ENCODE measurements around the gene ARNT2.
"Not testable (repeated sequence)": the region's sequence is repeated elsewhere in the genome, so short reads cannot be mapped to it uniquely, and the experiment has no call there.

The ARNT2 gene

GRCh38 chr15:80379693-80380092, 24.5 kb upstream of the ARNT2 start:
- TF ChIP-seq CTCF (IDR thresholded peaks at IDR 0.05; ENCODE audit: low read depth, low read length, missing control alignments) = no peak
- DNase-seq (ENCODE audit: extremely low read depth, low read depth) = no peak
- no peak overlapping the region for H3K4me3 ChIP-seq (replicated peaks; ENCODE audit: low read depth, low read length)

GRCh38 chr15:80380154-80380553, 24.0 kb upstream of the ARNT2 start:
- DNase-seq (ENCODE audit: extremely low read depth, low read depth) = no peak
- TF ChIP-seq CTCF (IDR thresholded peaks at IDR 0.05; ENCODE audit: low read depth, low read length, missing control alignments) = no peak
- no peak overlapping the region for H3K4me3 ChIP-seq (replicated peaks; ENCODE audit: low read depth, low read length)

GRCh38 chr15:80382285-80382684, 21.9 kb upstream of the ARNT2 start:
- no peak for DNase-seq (ENCODE audit: extremely low read depth, low read depth)
- no peak overlapping the region for H3K4me3 ChIP-seq (replicated peaks; ENCODE audit: low read depth, low read length)
- no peak for TF ChIP-seq CTCF (IDR thresholded peaks at IDR 0.05; ENCODE audit: low read depth, low read length, missing control alignments)

- DNase-seq (ENCODE audit: extremely low read depth, low read depth) = peak; percentile 25
- H3K4me3 ChIP-seq (replicated peaks; ENCODE audit: low read depth, low read length) = no peak overlapping the region
- TF ChIP-seq CTCF (IDR thresholded peaks at IDR 0.05; ENCODE audit: low read depth, low read length, missing control alignments) = no peak
Observed at GRCh38 chr15:80384432-80384831, 19.8 kb upstream of the ARNT2 start.

GRCh38 chr15:80386151-80386550, 18.0 kb upstream of the ARNT2 start:
- TF ChIP-seq CTCF (IDR thresholded peaks at IDR 0.05; ENCODE audit: low read depth, low read length, missing control alignments) = no peak
- no peak overlapping the region for H3K4me3 ChIP-seq (replicated peaks; ENCODE audit: low read depth, low read length)
- DNase-seq (ENCODE audit: extremely low read depth, low read depth) = no peak

GRCh38 chr15:80388326-80388725, 15.9 kb upstream of the ARNT2 start:
- no peak for DNase-seq (ENCODE audit: extremely low read depth, low read depth)
- H3K4me3 ChIP-seq (replicated peaks; ENCODE audit: low read depth, low read length) = no peak overlapping the region
- no peak for TF ChIP-seq CTCF (IDR thresholded peaks at IDR 0.05; ENCODE audit: low read depth, low read length, missing control alignments)

- H3K4me3 ChIP-seq (replicated peaks; ENCODE audit: low read depth, low read length) = no peak overlapping the region
- TF ChIP-seq CTCF (IDR thresholded peaks at IDR 0.05; ENCODE audit: low read depth, low read length, missing control alignments) = no peak
- DNase-seq (ENCODE audit: extremely low read depth, low read depth) = no peak
Observed at GRCh38 chr15:80389370-80389769, 14.8 kb upstream of the ARNT2 start.

GRCh38 chr15:80390942-80391341, 13.2 kb upstream of the ARNT2 start:
- not testable (repeated sequence) for DNase-seq (ENCODE audit: extremely low read depth, low read depth); H3K4me3 ChIP-seq (replicated peaks; ENCODE audit: low read depth, low read length)

All from HFF-Myc (cell line).